ENCODE results near the gene ZNF622.

GRCh38 chr5:16430349-16431089 is 35.1 kb downstream of the ZNF622 start:
- TF ChIP-seq, protein P1, sequence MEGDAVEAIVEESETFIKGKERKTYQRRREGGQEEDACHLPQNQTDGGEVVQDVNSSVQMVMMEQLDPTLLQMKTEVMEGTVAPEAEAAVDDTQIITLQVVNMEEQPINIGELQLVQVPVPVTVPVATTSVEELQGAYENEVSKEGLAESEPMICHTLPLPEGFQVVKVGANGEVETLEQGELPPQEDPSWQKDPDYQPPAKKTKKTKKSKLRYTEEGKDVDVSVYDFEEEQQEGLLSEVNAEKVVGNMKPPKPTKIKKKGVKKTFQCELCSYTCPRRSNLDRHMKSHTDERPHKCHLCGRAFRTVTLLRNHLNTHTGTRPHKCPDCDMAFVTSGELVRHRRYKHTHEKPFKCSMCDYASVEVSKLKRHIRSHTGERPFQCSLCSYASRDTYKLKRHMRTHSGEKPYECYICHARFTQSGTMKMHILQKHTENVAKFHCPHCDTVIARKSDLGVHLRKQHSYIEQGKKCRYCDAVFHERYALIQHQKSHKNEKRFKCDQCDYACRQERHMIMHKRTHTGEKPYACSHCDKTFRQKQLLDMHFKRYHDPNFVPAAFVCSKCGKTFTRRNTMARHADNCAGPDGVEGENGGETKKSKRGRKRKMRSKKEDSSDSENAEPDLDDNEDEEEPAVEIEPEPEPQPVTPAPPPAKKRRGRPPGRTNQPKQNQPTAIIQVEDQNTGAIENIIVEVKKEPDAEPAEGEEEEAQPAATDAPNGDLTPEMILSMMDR (IDR thresholded peaks at IDR 0.05), result no peak
- no peak for TF ChIP-seq POLR2A (IDR thresholded peaks at IDR 0.05)
